Stimulated activated CD8-positive, alpha-beta memory T cell treated with anti-CD3 and anti-CD28 coated beads, Interleukin-4, amount 100 ng/mL, for 48 hours (primary cell): ENCODE measurements around the gene C1orf226.
"Not testable (repeated sequence)": the region's sequence is repeated elsewhere in the genome, so short reads cannot be mapped to it uniquely, and the experiment has no call there.

Experiments
- DNase-seq: peaks from one replicate; pipeline ENCODE4 v3.0.0-alpha.2; 2020

C1orf226 gene

GRCh38 chr1:162416215-162416614, 34.7 kb downstream of the C1orf226 start:
- DNase-seq = no peak

- no peak for DNase-seq
Observed at GRCh38 chr1:162416909-162417308, 35.4 kb downstream of the C1orf226 start.

DNA sequence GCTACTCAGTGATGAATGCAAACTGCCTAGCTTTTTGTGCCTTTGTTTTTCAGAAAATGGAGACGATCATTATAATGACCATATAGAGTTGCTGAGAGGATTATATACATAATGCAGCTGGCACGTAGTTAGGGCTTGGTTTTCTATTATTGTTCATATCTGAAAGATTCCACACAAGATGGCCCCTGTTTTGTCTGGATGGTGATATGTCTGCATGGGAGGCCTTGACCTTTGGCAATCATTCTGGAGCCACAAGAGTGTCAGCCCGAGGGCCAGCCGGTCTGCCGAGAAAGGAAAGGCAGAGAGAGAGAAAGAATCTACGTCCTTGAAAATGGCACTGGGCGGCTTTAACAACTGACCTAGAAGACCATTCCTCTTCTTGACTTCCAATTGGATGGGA, 36.1 kb downstream of the C1orf226 start:
- no peak for DNase-seq

- DNase-seq = not testable (repeated sequence)
Observed at GRCh38 chr1:162418584-162418983, 37.1 kb downstream of the C1orf226 start.

DNA sequence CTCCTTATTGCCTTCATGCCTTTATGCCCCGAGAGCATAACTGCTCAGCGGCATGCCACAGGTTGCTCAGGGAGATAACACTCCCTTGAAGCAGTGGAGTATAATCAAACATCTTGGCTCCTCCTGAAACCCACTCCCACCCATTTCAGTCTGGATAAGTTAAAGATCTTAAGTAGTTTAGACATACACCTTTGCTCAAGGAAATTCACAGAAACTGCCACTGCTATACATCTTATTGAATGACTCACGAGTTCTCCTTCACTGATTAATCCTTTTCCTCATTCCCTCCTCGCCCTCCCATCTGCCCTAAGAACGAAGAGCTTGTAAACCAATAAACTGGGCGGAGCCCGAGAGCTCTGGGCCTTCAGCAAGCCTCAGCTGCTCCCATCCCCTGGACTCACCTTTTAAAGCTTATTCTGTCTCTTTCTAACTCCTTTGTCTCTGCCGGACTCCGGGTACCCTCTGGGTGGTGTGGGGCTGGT, 38.0 kb downstream of the C1orf226 start:
- not testable (repeated sequence) for DNase-seq

- DNase-seq = no peak
Observed at GRCh38 chr1:162420120-162420519, 38.6 kb downstream of the C1orf226 start.

DNA sequence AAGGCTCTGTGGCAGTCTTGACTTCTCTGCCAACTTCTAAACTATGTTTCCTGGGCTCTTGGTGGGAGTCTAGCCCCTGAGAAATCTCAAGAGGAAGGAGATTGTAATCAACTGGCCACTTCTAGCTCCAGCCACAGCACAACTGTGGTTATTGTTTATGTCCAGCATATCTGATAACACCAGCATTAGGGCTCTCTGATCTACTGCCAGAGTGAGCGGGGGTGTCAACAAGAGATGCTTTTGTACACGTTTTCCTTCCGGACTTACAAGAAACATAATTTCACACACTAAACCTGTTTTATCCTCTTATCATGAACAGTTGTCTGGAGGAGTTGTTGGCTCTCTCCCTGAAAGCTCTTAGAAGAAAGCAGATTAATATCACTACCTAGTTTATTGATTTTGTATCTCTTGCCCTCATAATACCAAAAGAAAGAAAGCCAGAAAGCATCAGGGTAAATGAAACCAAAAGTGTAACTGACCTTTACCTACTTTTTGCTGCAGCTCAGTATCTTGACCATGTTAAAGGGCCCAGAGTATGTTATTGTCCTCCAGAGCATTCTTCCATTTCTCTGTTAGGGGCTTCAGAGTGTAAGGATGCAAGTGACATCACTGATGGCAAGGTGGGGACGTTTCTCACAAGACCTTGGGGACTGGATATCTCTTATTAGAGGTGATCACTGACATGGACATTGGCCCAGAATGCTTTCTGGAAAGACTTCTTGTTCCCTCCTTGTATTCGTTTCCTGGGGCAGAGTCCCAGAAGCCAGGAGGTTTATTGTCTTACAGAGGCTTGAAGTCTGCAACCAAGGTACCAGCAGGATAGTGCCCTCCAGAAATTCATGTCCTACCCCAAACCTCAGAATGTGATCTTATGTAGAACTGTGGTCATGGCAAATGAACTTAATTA, 40.0 kb downstream of the C1orf226 start:
- DNase-seq = no peak

GRCh38 chr1:162422662-162423375, 41.3 kb downstream of the C1orf226 start:
- no peak for DNase-seq

- DNase-seq = no peak
Observed at GRCh38 chr1:162430583-162430982, 49.1 kb downstream of the C1orf226 start.

- DNase-seq = not testable (repeated sequence)
Observed at GRCh38 chr1:162432977-162433713, 51.6 kb downstream of the C1orf226 start.
